Measurements from ENCODE around the gene KCNS1. TPM values are rescaled to one million over a fixed set of nuclear protein-coding genes. Genes with fewer than 3 reads are reported as not detected.

The KCNS1 gene
- total RNA-seq, 2 experiments from 2014 or later: not detected

- ChIA-PET POLR2A (interaction anchor here (0.9 kb wide), 1 partner anchor 36 kb away, joined by 3 read pairs; no protein-coding TSS in a partner anchor), CTCF (ENCODE audit: unreplicated experiment) (no interaction called here)
- no peaks in the 10 kb centered on the region for H3K4me1 ChIP-seq (ENCODE audit: insufficient read depth, low read length, poor library complexity, severe bottlenecking)
- H3K4me3 ChIP-seq (ENCODE audit: low read depth, low read length, poor library complexity, severe bottlenecking): no peak overlapping the region
- peaks cover 31% of the 10 kb centered on the region for H3K36me3 ChIP-seq (ENCODE audit: insufficient read depth, low read length)
- DNase-seq (ENCODE audit: low spot score): no peak
- H3K4me2 ChIP-seq (ENCODE audit: low read length): no peak overlapping the region
- TF ChIP-seq CTCF (conservative IDR thresholded peaks at IDR 0.05; ENCODE audit: low read length) (peak; percentile 27; the same call in 1 of the 2 replicates), EZH2phosphoT487 (IDR thresholded peaks at IDR 0.05; ENCODE audit: borderline replicate concordance, low read depth, low read length) (no peak)
- intact Hi-C loops (cut with micrococcal nuclease; ENCODE audit: unreplicated experiment): no loop called here
- no peaks in the 10 kb centered on the region for H4K20me1 ChIP-seq (ENCODE audit: insufficient read depth, low read length)
- no TSS peak for BruUV-seq (replicated peaks)
- peaks cover 7% of the 10 kb centered on the region; the same call in 1 of the 2 replicates for H3K9me3 ChIP-seq (ENCODE audit: low read length)
- no peaks in the 10 kb centered on the region for H3K9me2 ChIP-seq (ENCODE audit: insufficient read depth, low read length)
- H3K79me2 ChIP-seq (ENCODE audit: insufficient read depth, low read depth, low read length): no peaks in the 10 kb centered on the region
- no peak overlapping the region for H3K27ac ChIP-seq (ENCODE audit: low read depth, low read length, poor library complexity, severe bottlenecking)
- H2AFZ ChIP-seq (ENCODE audit: low read length): no peak overlapping the region
Observed at GRCh38 chr20:45085867-45086266, 15.1 kb downstream of the KCNS1 start.

DNA sequence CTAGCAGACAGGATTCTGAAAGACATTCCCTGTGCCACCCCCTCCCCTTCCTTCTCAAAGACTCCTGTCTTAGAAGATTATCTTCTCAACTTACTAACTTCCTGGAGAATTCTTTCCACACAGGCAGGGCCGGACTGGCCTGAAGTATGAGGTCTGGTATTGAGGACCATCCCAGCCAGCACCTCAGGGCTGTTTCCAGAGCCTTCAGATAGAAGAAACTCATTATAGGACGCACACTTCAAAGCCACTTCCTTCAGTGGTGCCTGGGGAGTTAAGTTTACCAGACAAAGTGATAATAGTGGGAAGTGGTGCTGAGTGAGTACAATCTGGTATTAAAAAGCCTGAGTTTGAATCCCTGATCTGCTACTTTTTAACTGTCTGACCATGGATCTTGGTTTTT lies 15.6 kb downstream of the KCNS1 start:
- DNase-seq (ENCODE audit: low spot score): no peak
- Histone ChIP-seq H2AFZ (ENCODE audit: low read length) (no peak overlapping the region), H4K20me1 (ENCODE audit: insufficient read depth, low read length) (no peaks in the 10 kb centered on the region), H3K9me3 (ENCODE audit: low read length) (peaks cover 7% of the 10 kb centered on the region; the same call in 1 of the 2 replicates), H3K9me2 (ENCODE audit: insufficient read depth, low read length) (no peaks in the 10 kb centered on the region), H3K79me2 (ENCODE audit: insufficient read depth, low read depth, low read length) (no peaks in the 10 kb centered on the region), H3K4me2 (ENCODE audit: low read length) (no peak overlapping the region), H3K36me3 (ENCODE audit: insufficient read depth, low read length) (peaks cover 36% of the 10 kb centered on the region), H3K27ac (ENCODE audit: low read depth, low read length, poor library complexity, severe bottlenecking) (no peak overlapping the region), H3K4me1 (ENCODE audit: insufficient read depth, low read length, poor library complexity, severe bottlenecking) (no peaks in the 10 kb centered on the region), H3K4me3 (ENCODE audit: low read depth, low read length, poor library complexity, severe bottlenecking) (no peak overlapping the region)
- TF ChIP-seq CTCF (conservative IDR thresholded peaks at IDR 0.05; ENCODE audit: low read length) (no peak), EZH2phosphoT487 (IDR thresholded peaks at IDR 0.05; ENCODE audit: borderline replicate concordance, low read depth, low read length) (no peak)
- ChIA-PET POLR2A (no interaction called here), CTCF (ENCODE audit: unreplicated experiment) (no interaction called here)
- intact Hi-C loops (cut with micrococcal nuclease; ENCODE audit: unreplicated experiment): no loop called here
- no TSS peak for BruUV-seq (replicated peaks)

GRCh38 chr20:45083127-45083526 lies 17.8 kb downstream of the KCNS1 start:
- intact Hi-C loops (cut with micrococcal nuclease; ENCODE audit: unreplicated experiment): no loop called here
- no peak overlapping the region for H3K4me2 ChIP-seq (ENCODE audit: low read length)
- H4K20me1 ChIP-seq (ENCODE audit: insufficient read depth, low read length): no peaks in the 10 kb centered on the region
- H3K9me2 ChIP-seq (ENCODE audit: insufficient read depth, low read length): no peaks in the 10 kb centered on the region
- peaks cover 58% of the 10 kb centered on the region for H3K36me3 ChIP-seq (ENCODE audit: insufficient read depth, low read length)
- no peak for DNase-seq (ENCODE audit: low spot score)
- H3K4me3 ChIP-seq (ENCODE audit: low read depth, low read length, poor library complexity, severe bottlenecking): no peak overlapping the region
- TF ChIP-seq EZH2phosphoT487 (IDR thresholded peaks at IDR 0.05; ENCODE audit: borderline replicate concordance, low read depth, low read length) (no peak), CTCF (conservative IDR thresholded peaks at IDR 0.05; ENCODE audit: low read length) (no peak)
- H3K9me3 ChIP-seq (ENCODE audit: low read length): peaks cover 7% of the 10 kb centered on the region; the same call in 1 of the 2 replicates
- no peaks in the 10 kb centered on the region for H3K4me1 ChIP-seq (ENCODE audit: insufficient read depth, low read length, poor library complexity, severe bottlenecking)
- H2AFZ ChIP-seq (ENCODE audit: low read length): no peak overlapping the region
- no peak overlapping the region for H3K27ac ChIP-seq (ENCODE audit: low read depth, low read length, poor library complexity, severe bottlenecking)
- no TSS peak for BruUV-seq (replicated peaks)
- POLR2A ChIA-PET: no interaction called here
- no peaks in the 10 kb centered on the region for H3K79me2 ChIP-seq (ENCODE audit: insufficient read depth, low read depth, low read length)
- CTCF ChIA-PET (ENCODE audit: unreplicated experiment): interaction anchor here (0.7 kb wide), 1 partner anchor 12 kb away, joined by 5 read pairs; no protein-coding TSS in a partner anchor
